GM18907 (cell line): ENCODE results near the gene ARMC8.
A peak's percentile ranks its signal among the peaks of the same experiment; 100 is the strongest.
"Not testable (repeated sequence)": the region's sequence is repeated elsewhere in the genome, so short reads cannot be mapped to it uniquely, and the experiment has no call there.

ENCODE experiments used
- ATAC-seq: cut with Tn5 transposase; IDR thresholded peaks from one replicate; pipeline ENCODE4 v1.9.1; 2021; ENCODE audit warnings: mild to moderate bottlenecking, moderate library complexity; ENCODE audit not compliant: unreplicated experiment

The ARMC8 gene

GRCh38 chr3:138187296-138188012 lies at the start of gene ARMC8:
TSS of gene ARMC8 (plus strand) at chr3:138187301. CDS start at chr3:138187555, 254 bp downstream.
- ATAC-seq, result peak; percentile 66

- ATAC-seq, result no peak
Measured at GRCh38 chr3:138137861-138138260, 49.2 kb upstream of the ARMC8 start.

- no peak for ATAC-seq
Measured at GRCh38 chr3:138139691-138140090, 47.4 kb upstream of the ARMC8 start.

GRCh38 chr3:138140940-138141339 lies 46.2 kb upstream of the ARMC8 start:
- no peak for ATAC-seq

- ATAC-seq, result not testable (repeated sequence)
Measured at GRCh38 chr3:138142181-138142580, 44.9 kb upstream of the ARMC8 start.

GRCh38 chr3:138148503-138148902 lies 38.6 kb upstream of the ARMC8 start:
- no peak for ATAC-seq

- ATAC-seq, result no peak
Measured at GRCh38 chr3:138154534-138154933, 32.6 kb upstream of the ARMC8 start.

- ATAC-seq, result no peak
Measured at GRCh38 chr3:138157743-138158142, 29.4 kb upstream of the ARMC8 start.

- no peak for ATAC-seq
Measured at GRCh38 chr3:138165061-138165460, 22.0 kb upstream of the ARMC8 start.

GRCh38 chr3:138172625-138173024 lies 14.5 kb upstream of the ARMC8 start:
- no peak for ATAC-seq

- ATAC-seq, result peak; percentile 15
Measured at GRCh38 chr3:138173769-138174420, 13.2 kb upstream of the ARMC8 start.

- ATAC-seq, result peak; percentile 93
Measured at GRCh38 chr3:138174421-138175131, 12.5 kb upstream of the ARMC8 start, which contains the start of gene DBR1. TSS of gene DBR1 (minus strand) at chr3:138174921. CDS start at chr3:138174795, 126 bp downstream.

GRCh38 chr3:138180375-138181029 lies 6.6 kb upstream of the ARMC8 start:
- ATAC-seq, result peak; percentile 71

- no peak for ATAC-seq
Measured at GRCh38 chr3:138184994-138185393, 2.1 kb upstream of the ARMC8 start.

- ATAC-seq, result no peak
Measured at GRCh38 chr3:138186221-138186620, 880 bp upstream of the ARMC8 start.

GRCh38 chr3:138186803-138187295 lies 252 bp upstream of the ARMC8 start:
- peak; percentile 92 for ATAC-seq

- no peak for ATAC-seq
Measured at GRCh38 chr3:138188013-138188730, 1.1 kb downstream of the ARMC8 start.

- ATAC-seq, result no peak
Measured at GRCh38 chr3:138195481-138195880, 8.4 kb downstream of the ARMC8 start.

- no peak for ATAC-seq
Measured at GRCh38 chr3:138196023-138196422, 8.9 kb downstream of the ARMC8 start.

GRCh38 chr3:138197058-138197457 lies 10.0 kb downstream of the ARMC8 start:
- no peak for ATAC-seq
